Mucosa of descending colon (tissue), 3 donors: Measurements from ENCODE around the gene DACH1. TPM values are rescaled to one million over a fixed set of nuclear protein-coding genes. Genes with fewer than 3 reads are reported as not detected.

Source experiments
- ATAC-seq: fragments of 200-7000 bp; cut with Tn5 transposase; one replicate; pipeline ENCODE4 v1.9.1; 2020; ENCODE audit warnings: mild to moderate bottlenecking, moderate library complexity
- DNase-seq, 3 donors: peaks; one replicate each; pipeline ENCODE4 v3.0.0-alpha.2; 2020
- H3K36me3 ChIP-seq: fragments of 200-600 bp; one replicate; pipeline ENCODE4 v1.8.0; 2021; ENCODE audit warnings: low read depth, mild to moderate bottlenecking
- H3K4me1 ChIP-seq: fragments of 200-600 bp; one replicate; pipeline ENCODE4 v1.8.0; 2021; ENCODE audit warnings: low read depth, mild to moderate bottlenecking
- H3K4me3 ChIP-seq: fragments of 200-600 bp; one replicate; pipeline ENCODE4 v1.8.0; 2021; ENCODE audit warnings: mild to moderate bottlenecking
- H3K9me3 ChIP-seq: fragments of 200-600 bp; one replicate; pipeline ENCODE4 v1.8.0; 2021; ENCODE audit warnings: mild to moderate bottlenecking
- CTCF ChIP-seq: fragments of 200-600 bp; IDR thresholded peaks from one replicate; pipeline ENCODE4 v1.8.0; 2022; ENCODE audit warnings: antibody characterized with exemption, mild to moderate bottlenecking
- intact Hi-C, 2 donors: fragments of 100-400 bp; cut with DNase I in 1 of 2; cut with micrococcal nuclease in 1 of 2; formaldehyde crosslinking; loops; one replicate each; pipeline versions ENCODE4 v1.11.0 to v1.11.1; 2022; cut with DNase I, micrococcal nuclease
- total RNA-seq, 3 donors: library from RNA; stranded (reverse); fragmentation: NEBNext Ultra II Directional in 2 of 3; extraction: Animal tissue kit (Norgen Biotek cat#: 25700) in 2 of 3; gene quantifications; one replicate each; pipeline versions ENCODE4 v1.2.1 to v1.2.4, GENCODE V29; 2021 to 2023
- donor health status: DM: no; HTN: no; CAD: no; lungs with moderate emphysema.
- donor health status: DM: no; HTN: no; CAD: no.
- donor health status: DM: no; HTN: yes; CAD: no.

Gene DACH1
- total RNA-seq, 3 donors from 2014 or later = 3.2 to 6.5 (median 6.4) TPM

GRCh38 chr13:71702253-71702652 lies 164.8 kb downstream of the DACH1 start:
- peaks cover 11% of the 10 kb centered on the region for H3K4me1 ChIP-seq
- no peaks in the 10 kb centered on the region for H3K36me3 ChIP-seq
- H3K4me3 ChIP-seq = no peak overlapping the region
- peak; percentile 69 for ATAC-seq
- no peaks in the 10 kb centered on the region for H3K9me3 ChIP-seq
- no peak for TF ChIP-seq CTCF
- no peak for DNase-seq
- intact Hi-C loops = no loop called here

- peaks cover 11% of the 10 kb centered on the region for H3K4me1 ChIP-seq
- TF ChIP-seq CTCF = no peak
- H3K9me3 ChIP-seq = no peaks in the 10 kb centered on the region
- H3K4me3 ChIP-seq = no peak overlapping the region
- H3K36me3 ChIP-seq = no peaks in the 10 kb centered on the region
- DNase-seq (no peak), ATAC-seq (no peak)
- intact Hi-C loops = no loop called here
Observed at GRCh38 chr13:71701741-71702140, 165.3 kb downstream of the DACH1 start.

GRCh38 chr13:71699342-71699741 lies 167.7 kb downstream of the DACH1 start:
- no peak for TF ChIP-seq CTCF
- no peak for DNase-seq
- H3K4me3 ChIP-seq = no peak overlapping the region
- intact Hi-C loops = no loop called here
- H3K4me1 ChIP-seq = peaks cover 11% of the 10 kb centered on the region
- peak; percentile 59 for ATAC-seq
- H3K36me3 ChIP-seq = no peaks in the 10 kb centered on the region
- no peaks in the 10 kb centered on the region for H3K9me3 ChIP-seq

GRCh38 chr13:71695662-71696061 lies 171.3 kb downstream of the DACH1 start:
- no peak for DNase-seq
- intact Hi-C loops = no loop called here
- H3K4me1 ChIP-seq = no peaks in the 10 kb centered on the region
- no peaks in the 10 kb centered on the region for H3K9me3 ChIP-seq
- H3K36me3 ChIP-seq = no peaks in the 10 kb centered on the region
- no peak overlapping the region for H3K4me3 ChIP-seq
- peak; percentile 51 for ATAC-seq
- TF ChIP-seq CTCF = no peak

- Histone ChIP-seq H3K4me3 (no peak overlapping the region), H3K36me3 (no peaks in the 10 kb centered on the region), H3K4me1 (no peaks in the 10 kb centered on the region), H3K9me3 (no peaks in the 10 kb centered on the region)
- no peak for DNase-seq
- ATAC-seq = no peak
- intact Hi-C loops = no loop called here
- no peak for TF ChIP-seq CTCF
Observed at GRCh38 chr13:71685072-71685471, 181.9 kb downstream of the DACH1 start.
